Measurements from ENCODE around the gene MFAP3.
"Not testable (repeated sequence)": the region's sequence is repeated elsewhere in the genome, so short reads cannot be mapped to it uniquely, and the experiment has no call there.

Gene MFAP3

DNA sequence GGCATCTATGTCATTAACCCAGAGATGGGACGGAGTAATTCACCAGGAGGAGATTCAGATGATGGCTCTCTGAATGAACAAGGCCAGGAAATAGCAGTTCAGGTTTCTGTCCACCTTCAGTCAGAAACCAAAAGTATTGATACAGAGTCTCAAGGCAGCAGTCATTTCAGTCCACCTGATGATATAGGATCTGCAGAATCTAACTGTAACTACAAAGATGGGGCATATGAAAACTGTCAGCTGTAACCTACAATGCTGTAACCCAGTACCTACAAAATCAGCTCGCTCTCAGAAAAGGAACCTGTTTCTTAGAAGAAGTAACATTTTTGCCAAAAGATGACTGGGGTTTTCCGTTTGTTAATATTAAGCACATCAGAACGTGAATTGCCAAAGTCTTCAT, 14.7 kb downstream of the MFAP3 start:
- no peak for DNase-seq (ENCODE audit: low read depth in 3 of 3)

DNA sequence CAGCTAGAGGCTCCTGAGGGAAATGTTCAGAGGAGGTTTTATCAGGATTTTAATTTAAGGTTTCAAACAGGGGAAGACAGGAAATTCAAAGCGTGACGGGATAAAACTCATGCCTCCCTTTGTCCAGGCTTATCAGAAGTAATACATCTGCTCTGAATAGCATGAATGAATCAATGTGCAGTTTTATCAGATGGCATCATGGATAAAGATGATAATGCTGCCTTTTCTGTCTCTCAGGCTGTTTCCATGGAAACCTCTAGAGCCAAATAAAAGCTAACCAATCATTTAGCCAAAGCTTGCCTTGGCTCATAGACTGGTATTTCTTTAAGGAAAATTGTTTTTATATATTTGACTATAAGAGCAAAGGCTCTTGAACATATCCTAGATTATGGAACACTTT, 16.4 kb downstream of the MFAP3 start:
- no peak for DNase-seq (ENCODE audit: low read depth in 3 of 3)

DNA sequence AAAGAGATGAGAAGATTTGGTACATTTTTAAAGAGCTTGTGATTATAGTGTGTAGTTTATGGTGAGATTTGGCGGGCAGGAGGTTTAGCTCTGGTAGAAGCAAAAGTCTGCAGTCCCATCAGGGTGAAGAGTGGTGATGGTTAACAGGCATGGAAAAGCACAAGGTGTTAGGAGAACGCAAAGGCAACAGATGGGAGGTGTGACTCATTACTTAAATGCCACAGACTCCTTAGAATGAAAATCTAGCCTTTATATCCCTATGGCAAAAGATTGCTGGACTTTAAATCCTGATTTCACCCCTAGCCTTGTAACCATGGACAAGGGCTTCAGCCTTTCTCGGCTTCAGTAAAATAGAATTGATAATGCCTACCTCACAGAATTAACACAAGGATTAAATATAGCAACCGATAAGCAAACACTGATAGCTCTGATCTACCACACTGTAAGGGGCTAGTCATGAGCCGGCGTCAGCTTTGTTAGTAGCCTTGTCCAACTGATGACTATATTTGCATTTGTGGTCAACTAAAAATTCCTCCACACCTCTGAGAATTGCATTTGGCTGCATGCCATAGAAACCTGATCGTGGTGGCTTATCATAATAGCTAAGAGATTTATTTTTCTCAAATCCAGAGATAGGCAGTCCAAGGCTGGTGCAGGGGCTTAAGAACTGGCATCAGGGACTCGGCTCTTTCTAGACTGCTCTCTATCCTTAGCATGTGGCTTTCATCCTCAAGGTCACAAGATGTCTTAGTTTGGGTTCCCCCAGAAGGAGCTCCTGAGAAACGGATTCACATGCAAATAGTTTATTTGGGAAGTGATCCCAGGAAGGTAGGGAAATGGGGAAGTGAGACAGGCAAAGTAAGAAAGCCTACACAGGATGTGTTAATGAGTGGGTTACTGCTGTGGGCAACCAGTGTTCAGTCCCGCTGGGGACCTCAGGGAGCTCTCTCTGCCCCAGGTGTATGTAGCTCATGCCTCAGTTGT, 19.6 kb downstream of the MFAP3 start:
- DNase-seq (ENCODE audit: low read depth in 3 of 3), result no peak

DNA sequence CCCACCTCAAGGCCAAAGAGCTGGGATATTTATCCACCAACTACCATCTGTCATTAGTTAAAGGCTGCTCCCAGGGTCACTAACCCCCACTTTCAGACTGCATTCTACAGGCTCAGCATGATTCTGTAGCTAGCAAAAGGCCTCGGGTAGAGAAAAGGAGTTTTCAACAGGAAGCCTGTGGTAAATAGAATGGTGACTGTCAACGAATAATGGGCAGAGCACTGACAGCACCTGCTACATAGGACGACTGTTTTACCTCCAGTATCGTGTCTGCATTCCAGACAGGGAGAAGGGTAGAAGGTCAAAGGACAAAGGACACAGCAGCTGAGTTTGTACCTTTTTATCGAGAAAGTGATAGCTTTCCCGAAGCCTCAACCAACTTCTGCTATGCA, 20.3 kb downstream of the MFAP3 start:
- DNase-seq (ENCODE audit: low read depth in 3 of 3), result no peak

DNA sequence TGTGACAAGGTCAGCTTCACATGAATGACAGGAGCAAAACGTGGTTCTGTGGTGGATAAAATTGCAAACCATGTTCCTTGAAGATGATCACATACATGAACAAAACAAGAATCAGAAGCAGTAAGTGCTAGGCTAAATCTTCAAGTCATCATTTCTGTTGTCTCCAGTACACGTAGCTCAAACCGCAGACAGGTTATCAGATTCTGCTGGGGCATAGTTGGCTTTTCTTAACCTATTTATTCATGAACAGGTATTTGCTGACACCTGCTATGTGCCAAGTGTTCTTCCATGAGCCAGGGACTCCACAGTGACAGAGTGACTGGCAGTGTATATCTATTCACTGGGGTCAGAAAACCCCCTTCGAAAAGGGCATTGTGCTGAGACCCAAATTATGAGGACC, 20.8 kb downstream of the MFAP3 start:
- DNase-seq (ENCODE audit: low read depth in 3 of 3), result no peak

DNA sequence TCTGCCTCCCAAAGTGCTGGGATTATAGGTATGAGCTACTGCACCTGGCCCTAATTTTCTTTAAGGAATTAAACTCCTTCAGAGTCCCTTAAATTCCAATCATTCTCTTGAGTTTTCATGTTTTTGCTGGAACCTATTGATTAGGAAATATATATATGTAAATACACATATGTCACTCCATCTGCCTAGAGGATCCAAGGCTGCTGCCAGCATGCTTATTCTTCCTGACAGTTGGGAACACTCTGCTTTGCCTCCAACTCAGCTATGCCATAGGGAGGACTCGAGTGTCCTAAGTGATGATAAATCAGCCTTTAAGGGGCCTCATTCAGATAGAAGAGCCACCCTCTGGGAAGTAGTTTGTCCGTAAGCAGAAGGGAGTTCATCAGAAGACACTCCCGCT, 21.8 kb downstream of the MFAP3 start:
- DNase-seq (ENCODE audit: low read depth in 3 of 3), result no peak

DNA sequence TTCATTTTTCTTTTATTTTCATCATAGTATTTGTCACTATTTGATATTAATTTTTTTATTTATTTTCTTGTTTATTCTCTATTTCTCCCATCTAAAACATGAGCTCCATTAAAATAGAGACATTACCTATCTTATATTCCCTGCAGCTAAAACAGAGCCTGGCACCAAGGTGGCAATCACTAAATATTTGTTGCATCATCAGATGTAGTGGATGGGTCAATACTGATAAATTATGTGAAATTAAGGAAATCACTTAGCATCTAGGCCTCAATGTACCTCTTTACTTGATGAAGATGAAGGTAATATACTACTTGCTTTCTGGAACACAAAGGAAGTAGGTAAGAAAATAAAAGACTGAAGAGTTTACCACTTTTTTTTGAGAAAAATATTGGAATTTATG, 24.6 kb downstream of the MFAP3 start:
- no peak for DNase-seq (ENCODE audit: low read depth in 3 of 3)

DNA sequence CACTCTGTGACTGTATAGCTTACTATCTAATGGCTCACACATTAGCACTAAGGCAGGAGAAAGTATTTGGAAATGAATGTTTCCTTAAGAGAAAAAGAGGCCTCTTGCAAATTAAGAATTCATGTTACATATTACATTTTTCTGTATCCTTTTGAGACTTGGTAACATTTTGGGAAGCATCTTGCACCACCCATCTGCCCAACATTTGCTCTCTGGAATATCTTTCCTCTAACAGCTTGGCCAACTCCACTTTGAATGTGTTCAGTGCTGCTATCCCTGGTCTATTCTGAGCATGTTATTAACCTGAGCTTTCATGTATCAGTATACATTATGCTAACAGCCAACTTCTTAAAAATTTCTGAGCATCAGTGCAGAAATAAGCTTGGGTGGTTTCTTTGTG, 27.2 kb downstream of the MFAP3 start:
- DNase-seq (ENCODE audit: low read depth in 3 of 3), result no peak

DNA sequence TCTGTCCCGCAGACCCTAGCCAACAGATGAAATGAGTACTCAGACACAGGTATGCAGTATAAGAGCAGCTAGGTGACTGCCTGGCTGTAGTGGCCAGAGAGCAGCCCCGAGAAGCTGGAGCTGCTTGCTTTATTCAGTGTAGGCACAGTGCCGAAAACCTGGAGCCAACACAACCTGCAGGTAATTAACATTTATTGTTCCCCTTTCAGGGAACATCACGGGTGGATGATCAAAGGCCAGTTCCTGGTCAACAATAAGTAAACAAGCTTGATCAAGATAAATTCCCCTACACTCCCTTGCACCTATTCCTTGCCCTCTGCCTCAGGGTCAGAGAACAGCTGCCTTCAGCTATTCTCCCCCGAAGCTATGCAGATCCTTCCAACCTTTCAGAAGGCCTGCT, 31.1 kb downstream of the MFAP3 start:
- DNase-seq (ENCODE audit: low read depth in 3 of 3), result not testable (repeated sequence)

DNA sequence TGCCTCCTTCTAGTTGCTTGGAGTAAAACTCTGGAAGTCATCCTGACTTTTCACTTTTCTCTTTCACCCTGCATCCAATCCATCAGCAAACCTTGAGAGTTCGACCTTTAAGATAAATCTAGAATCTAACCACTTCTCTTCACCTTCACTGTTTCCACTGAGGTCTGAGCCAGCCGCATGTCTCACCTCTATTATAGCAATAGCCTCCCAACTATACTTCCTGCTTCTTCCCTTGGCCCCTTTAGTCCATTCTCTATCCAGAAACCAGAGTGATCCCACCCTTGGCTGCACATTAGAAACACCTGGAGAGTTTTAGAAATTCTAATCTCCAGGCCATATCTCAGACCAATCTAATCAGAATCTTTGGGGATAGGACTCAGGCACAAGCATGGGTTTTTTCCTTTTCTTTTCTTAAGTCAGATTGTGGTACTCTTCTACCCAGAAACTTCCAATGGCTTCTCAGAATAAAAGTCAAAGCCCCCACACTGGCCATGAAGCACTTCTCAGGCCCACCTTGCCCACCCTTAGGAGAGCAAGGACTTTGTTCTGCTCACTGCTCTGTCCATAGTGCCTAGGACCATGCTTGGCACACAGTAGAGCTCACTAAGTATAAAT, 33.1 kb downstream of the MFAP3 start:
- no peak for DNase-seq (ENCODE audit: low read depth in 3 of 3)

DNA sequence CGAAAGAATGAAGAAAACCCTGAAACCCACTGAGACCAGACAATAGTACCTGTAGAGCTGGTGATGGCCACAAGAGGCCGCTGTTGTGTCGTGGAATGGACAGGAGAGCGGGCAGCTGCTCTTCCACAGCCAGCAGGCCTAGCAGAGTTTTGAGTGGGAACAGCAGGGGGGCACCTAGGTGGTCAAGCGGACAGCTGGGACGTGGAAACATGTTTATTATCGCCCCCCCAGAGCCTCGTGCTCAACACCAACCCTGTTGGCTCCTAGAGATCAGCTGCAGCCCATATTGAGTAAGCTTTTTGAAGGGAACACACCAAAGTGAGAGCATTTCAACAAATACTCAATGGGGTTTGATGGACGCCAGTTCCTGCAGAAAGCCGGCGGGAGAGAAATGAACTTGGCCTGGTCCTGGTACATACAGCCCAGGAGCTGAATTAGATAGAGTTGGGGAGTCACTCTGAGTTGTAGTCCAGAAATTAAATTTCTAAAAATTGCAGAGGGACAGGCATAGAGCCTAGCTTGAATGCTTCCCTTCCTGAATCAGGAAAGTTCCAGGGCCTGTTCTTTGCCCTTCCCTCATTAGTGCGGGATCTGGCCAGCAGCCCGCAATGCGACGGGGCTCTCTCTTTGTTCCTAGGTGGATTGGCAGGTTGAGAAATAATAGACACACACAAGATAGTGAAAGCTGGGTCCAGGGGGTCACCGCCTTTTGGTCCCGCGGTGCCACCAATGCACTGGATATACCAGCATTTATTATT, 33.8 kb downstream of the MFAP3 start:
- DNase-seq (ENCODE audit: low read depth in 3 of 3), result peak; percentile 65 to 82 (median 71)

DNA sequence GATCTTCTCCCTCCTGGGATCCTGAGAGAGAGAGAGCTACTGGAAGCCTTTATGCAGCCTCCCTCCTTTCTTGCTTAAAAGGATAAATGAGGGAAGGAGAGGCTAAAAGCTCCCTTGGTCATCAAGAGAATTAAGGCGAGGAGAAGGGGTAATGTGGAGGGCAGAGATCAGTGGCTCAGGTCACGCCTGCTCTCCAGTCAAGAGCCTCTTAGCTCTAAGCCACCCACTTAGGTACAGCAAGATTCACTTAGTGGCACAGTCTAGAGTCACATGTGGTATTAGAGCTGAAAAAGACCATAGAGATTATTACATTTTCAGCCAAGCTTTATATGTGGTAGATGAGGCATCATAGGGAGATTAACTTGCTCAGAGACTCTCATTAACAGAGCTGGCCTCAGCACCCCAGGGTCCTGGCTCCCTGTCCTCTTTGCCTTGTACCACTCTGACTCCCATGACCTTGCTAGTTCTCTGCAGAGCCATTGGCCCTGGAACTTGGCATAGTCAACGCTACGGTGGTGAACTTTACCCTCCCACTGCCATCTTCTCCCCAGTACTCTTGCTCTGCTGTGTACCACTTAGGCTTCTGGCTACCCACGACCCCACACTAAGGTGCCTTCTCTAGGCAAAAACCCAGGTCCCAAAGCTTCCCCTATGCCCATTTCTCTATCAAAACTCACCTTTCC, 37.6 kb downstream of the MFAP3 start:
- DNase-seq (ENCODE audit: low read depth in 3 of 3), result no peak

DNA sequence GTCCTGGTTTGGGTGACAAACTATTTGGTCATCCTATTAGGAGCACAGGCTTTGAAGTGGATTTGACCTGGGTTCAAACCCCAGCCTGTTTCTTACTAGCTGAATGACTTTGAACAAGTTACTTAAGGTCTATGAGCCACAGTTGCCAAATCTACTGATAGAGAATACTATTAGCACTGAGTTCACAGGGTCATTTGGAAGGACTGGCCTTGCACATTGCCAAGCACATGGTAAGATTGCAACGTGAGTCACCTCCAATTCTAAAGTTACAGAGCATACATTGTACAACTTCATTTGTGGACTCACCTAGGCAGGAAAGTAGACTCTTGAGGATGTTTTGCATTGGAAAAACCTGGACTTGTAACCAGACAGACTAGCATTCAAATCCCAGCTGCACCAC, 38.9 kb downstream of the MFAP3 start:
- no peak for DNase-seq (ENCODE audit: low read depth in 3 of 3)

DNA sequence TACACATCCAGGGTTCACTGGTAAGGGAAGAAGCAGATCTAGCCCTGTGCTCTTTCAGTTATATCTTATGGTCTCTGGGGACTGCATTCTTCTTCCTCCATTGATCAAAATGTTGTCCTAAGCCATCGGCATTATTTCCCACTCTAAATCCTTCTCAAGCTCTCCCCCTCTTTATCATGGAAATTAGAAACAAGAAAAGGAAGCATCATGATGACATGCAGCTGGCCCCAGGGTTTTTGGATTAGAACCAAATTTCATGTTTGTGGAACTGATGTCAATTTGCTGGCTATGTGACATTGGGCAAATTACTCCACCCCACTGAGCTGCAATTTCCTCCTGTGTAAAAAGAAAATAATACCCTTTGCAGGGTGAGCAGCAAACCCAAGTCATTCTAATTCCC, 39.5 kb downstream of the MFAP3 start:
- no peak for DNase-seq (ENCODE audit: low read depth in 3 of 3)

DNA sequence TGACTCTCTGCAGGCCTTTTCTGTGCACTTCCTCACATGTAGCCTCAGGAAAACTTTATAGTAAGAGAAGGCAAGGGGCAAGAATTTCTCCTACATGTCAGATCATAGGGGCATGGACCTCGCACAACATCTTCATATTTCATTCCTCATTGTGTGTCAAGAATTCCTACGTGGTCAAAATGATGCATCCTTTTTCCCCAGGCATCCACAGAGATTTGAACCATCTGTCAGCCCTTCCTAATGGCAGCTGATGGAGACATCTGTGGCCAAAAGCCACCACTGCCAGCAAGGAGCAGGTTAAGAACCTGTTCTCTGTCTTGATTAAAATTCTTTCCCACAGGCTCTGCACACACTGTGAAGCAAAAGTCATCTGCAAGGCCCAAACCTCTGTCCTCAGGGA, 42.5 kb downstream of the MFAP3 start:
- DNase-seq (ENCODE audit: low read depth in 3 of 3), result no peak

DNA sequence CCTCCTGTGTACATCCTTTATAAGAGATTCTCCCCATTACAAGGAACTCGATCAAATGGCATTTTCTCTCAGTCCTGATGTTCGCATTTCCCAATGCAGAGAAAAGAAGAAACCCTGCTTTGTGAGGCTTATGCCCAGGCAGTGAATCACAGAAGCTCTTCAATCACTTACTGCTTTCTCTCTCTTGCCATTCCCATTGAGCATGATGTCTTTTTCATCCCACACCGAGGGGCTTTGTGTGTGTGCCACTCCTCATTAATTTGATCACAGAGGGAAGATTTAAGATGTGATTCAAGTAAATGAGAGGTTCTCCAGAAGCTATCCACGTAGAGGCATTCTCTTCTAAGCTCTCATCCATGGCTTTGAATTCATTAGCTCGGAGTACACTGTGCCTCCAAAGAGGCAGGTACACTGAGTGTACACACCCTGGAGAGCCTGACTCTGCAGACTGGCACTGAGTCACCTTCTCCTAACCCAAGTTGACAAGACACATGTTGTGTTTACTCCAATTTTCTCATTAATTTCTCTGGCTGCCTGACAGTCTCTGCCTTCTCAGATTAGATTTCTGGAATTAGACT, 45.4 kb downstream of the MFAP3 start:
- no peak for DNase-seq (ENCODE audit: low read depth in 3 of 3)

DNA sequence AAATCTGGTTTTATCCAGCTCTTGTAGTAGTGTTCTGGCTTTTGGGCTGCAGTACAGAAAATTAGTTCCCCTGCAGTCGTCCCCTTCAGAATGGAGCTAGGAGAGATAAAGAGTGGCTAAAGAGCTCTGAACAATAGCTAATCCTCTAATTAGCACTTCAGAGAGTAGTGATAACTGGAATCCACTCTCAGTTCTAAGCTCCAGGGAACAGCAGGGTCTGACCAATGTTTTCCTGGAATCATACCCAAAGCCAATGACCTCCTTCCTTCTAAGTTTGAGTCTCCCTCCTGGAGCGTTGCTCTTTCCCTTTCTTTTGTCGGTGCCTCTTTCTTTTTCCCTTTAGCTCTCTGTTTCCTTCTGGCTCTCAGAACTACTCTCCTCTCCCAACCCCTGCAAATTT, 47.4 kb downstream of the MFAP3 start:
- DNase-seq (ENCODE audit: low read depth in 3 of 3), result no peak

DNA sequence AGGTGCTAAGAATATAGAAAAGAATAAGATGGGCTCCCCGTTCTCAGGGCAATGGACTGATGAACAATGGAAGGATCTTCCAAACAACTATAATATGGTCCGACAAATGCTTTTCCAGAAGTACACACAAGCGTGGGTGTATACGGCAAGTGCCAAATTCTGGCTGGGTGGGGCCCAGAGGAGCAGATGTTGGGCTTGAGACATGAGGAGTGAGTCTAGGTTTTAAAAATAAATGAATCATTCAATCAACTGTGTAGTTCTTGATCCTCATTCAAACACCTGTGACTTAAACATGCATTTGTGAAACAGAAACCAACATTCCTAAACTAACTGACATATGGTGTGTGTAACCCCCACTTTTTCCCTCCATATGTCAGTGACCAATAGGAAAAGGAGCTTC, 47.9 kb downstream of the MFAP3 start:
- no peak for DNase-seq (ENCODE audit: low read depth in 3 of 3)

DNA sequence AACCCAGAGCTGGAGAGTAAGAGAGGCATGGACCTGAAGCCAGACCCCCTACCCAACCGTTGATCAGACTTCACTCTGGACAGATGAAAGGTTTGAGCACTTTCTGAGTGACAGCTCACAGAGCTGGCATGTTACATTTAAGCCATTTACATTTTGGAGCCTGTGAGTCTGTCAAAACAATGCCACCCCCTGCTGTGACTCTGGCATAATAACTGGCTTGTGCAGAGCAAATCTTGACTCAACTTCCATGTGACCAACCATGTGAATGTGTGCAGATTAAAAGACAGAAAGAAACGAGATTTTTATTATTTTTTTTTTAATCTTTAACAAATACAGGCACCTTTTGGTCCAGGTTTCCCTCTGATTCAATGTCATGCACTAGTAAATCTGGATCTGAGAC, 48.5 kb downstream of the MFAP3 start:
- no peak for DNase-seq (ENCODE audit: low read depth in 3 of 3)

DNA sequence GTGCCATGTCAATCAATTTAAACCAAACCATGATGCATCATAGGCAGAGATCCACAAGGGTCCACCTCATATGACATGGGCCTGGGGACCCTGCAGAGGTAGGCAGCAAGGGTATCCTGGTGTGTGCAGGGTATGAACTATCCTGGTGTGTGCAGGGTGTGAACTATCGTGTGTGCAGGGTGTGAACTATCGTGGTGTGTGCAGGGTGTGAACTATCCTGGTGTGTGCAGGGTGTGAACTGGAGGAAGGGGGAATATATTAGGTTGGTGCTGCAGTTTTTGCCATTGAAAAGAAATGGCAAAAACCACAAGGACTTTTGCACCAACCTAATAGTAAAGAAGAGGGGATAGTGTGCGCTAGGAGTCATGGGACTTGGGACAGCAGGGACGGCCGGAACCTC, 50.0 kb downstream of the MFAP3 start:
- no peak for DNase-seq (ENCODE audit: low read depth in 3 of 3)

DNA sequence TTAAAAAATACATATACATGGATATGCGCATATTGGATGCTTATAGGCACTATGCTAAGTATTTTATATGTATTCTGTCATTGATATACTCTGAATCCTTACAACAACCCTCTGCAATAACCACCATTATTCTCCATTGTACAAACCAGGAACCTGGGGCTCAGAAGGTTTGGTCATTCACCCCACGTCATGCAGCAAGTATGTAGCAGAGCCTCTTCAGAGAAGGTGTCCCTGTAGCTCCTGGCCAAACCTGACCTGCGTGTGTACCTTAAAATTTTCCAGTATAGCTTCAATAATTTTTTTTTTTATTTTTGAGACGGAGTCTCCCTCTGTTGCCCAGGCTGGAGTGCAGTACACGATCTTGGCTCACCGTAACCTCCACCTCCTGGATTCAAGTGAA, 51.9 kb downstream of the MFAP3 start:
- DNase-seq (ENCODE audit: low read depth in 3 of 3), result no peak

All from stimulated activated CD4-positive, alpha-beta T cell treated with anti-CD3 and anti-CD28 coated beads, TNF-alpha, amount 100 ng/mL, for 24 hours (primary cell).